ENCODE measurements around the gene CSKMT. TPM values are rescaled to one million over a fixed set of nuclear protein-coding genes. Genes with fewer than 3 reads are reported as not detected.
A peak's percentile ranks its signal among the peaks of the same experiment; 100 is the strongest.

The CSKMT gene
- total RNA-seq, 2 experiments from 2014 or later, result 17.8 to 18.8 TPM

DNA sequence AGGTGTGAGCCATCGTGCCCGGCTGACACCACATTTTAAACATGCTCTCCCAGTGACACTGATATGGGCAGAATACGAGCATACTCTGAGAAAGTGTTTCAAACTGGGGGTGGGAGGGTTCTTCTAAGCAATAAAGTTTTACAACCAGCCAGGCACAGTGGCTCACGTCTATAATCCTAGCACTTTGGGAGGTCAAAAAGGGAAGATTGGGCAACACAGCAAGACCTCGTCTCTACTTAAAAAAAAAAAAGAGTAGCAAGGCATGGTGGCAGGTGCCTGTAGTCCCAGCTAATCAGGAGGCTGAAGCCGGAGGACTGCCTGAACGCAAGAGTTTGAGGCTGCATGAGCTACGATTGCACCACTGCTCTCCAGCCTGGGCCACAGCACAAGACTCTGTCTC, 20.9 kb upstream of the CSKMT start:
- Mint-ChIP-seq H3K36me3 (ENCODE audit: low read depth) (peaks cover 44% of the 10 kb centered on the region), H3K4me1 (ENCODE audit: low read depth) (peaks cover 43% of the 10 kb centered on the region), H3K27me3 (no peaks in the 10 kb centered on the region), H3K27ac (peak overlapping the region; percentile 99), H3K9me3 (no peaks in the 10 kb centered on the region), H3K4me3 (peak overlapping the region; percentile 65)
- Histone ChIP-seq H3K9me3 (ENCODE audit: control insufficient read depth in 1 of 2, insufficient read depth in 1 of 2, low read length in 2 of 2) (no peaks in the 10 kb centered on the region), H3K27me3 (ENCODE audit: control insufficient read depth in 1 of 2, insufficient read depth in 2 of 2, low read length in 2 of 2) (no peaks in the 10 kb centered on the region), H3K4me3 (ENCODE audit: low read length) (no peak overlapping the region), H3K4me1 (ENCODE audit: insufficient read depth, low read length) (peaks cover 60% of the 10 kb centered on the region), H3K27ac (ENCODE audit: low read depth in 1 of 2, low read length in 2 of 2) (peak overlapping the region in 1 of 2 donors; percentile 1), H3K36me3 (ENCODE audit: insufficient read depth, low read length) (peaks cover 41% of the 10 kb centered on the region)
- no peak for DNase-seq
- TF ChIP-seq, protein P1, sequence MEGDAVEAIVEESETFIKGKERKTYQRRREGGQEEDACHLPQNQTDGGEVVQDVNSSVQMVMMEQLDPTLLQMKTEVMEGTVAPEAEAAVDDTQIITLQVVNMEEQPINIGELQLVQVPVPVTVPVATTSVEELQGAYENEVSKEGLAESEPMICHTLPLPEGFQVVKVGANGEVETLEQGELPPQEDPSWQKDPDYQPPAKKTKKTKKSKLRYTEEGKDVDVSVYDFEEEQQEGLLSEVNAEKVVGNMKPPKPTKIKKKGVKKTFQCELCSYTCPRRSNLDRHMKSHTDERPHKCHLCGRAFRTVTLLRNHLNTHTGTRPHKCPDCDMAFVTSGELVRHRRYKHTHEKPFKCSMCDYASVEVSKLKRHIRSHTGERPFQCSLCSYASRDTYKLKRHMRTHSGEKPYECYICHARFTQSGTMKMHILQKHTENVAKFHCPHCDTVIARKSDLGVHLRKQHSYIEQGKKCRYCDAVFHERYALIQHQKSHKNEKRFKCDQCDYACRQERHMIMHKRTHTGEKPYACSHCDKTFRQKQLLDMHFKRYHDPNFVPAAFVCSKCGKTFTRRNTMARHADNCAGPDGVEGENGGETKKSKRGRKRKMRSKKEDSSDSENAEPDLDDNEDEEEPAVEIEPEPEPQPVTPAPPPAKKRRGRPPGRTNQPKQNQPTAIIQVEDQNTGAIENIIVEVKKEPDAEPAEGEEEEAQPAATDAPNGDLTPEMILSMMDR (IDR thresholded peaks at IDR 0.05), result no peak
- POLR2A ChIA-PET, result interaction anchor here (0.6 to 7.0 kb wide), 4 partner anchors 21 to 63 kb away, joined by 3 to 77 read pairs (median 24); partner anchors contain the start of genes BSCL2, C11orf98, CSKMT and GNG3
- intact Hi-C loops (cut with DNase I, micrococcal nuclease), result no loop called here
- no peak for ATAC-seq (ENCODE audit: poor library complexity)
- CTCF ChIA-PET, result interaction anchor here (0.5 kb wide), 1 partner anchor 189 kb away, joined by 3 read pairs; the partner anchor contains the start of gene TEX54

GRCh38 chr11:62645671-62645945, 19.5 kb upstream of the CSKMT start:
- ATAC-seq (ENCODE audit: poor library complexity) (no peak), DNase-seq (peak in 1 of 14 experiments; percentile 30)
- H3K9me3 ChIP-seq (ENCODE audit: control insufficient read depth in 1 of 2, insufficient read depth in 1 of 2, low read length in 2 of 2), result no peaks in the 10 kb centered on the region
- H3K27ac ChIP-seq (ENCODE audit: low read depth in 1 of 2, low read length in 2 of 2), result peak overlapping the region; percentile 82 to 97
- intact Hi-C loops (cut with DNase I, micrococcal nuclease), result no loop called here
- Mint-ChIP-seq H3K36me3 (ENCODE audit: low read depth) (peaks cover 38% of the 10 kb centered on the region), H3K27me3 (no peaks in the 10 kb centered on the region), H3K9me3 (no peaks in the 10 kb centered on the region), H3K4me3 (peak overlapping the region; percentile 96), H3K27ac (peak overlapping the region; percentile 99), H3K4me1 (ENCODE audit: low read depth) (peaks cover 35% of the 10 kb centered on the region)
- POLR2A ChIA-PET, result interaction anchor here (1.1 to 7.0 kb wide), 15 partner anchors 8 to 108 kb away, joined by 4 to 77 read pairs (median 12); partner anchors contain the start of genes B3GAT3, C11orf98, CSKMT and EEF1G
- CTCF ChIA-PET, result interaction anchor here (1.0 to 1.9 kb wide), 3 partner anchors 19 to 221 kb away, joined by 3 to 6 read pairs (median 4); partner anchors contain the start of genes C11orf98 and CSKMT
- peaks cover 46% of the 10 kb centered on the region for H3K36me3 ChIP-seq (ENCODE audit: insufficient read depth, low read length)
- no peaks in the 10 kb centered on the region for H3K27me3 ChIP-seq (ENCODE audit: control insufficient read depth in 1 of 2, insufficient read depth in 2 of 2, low read length in 2 of 2)
- H3K4me3 ChIP-seq (ENCODE audit: low read length), result peak overlapping the region; percentile 98
- TF ChIP-seq, protein P1 (IDR thresholded peaks at IDR 0.05), result no peak
- peaks cover 46% of the 10 kb centered on the region for H3K4me1 ChIP-seq (ENCODE audit: insufficient read depth, low read length)

DNA sequence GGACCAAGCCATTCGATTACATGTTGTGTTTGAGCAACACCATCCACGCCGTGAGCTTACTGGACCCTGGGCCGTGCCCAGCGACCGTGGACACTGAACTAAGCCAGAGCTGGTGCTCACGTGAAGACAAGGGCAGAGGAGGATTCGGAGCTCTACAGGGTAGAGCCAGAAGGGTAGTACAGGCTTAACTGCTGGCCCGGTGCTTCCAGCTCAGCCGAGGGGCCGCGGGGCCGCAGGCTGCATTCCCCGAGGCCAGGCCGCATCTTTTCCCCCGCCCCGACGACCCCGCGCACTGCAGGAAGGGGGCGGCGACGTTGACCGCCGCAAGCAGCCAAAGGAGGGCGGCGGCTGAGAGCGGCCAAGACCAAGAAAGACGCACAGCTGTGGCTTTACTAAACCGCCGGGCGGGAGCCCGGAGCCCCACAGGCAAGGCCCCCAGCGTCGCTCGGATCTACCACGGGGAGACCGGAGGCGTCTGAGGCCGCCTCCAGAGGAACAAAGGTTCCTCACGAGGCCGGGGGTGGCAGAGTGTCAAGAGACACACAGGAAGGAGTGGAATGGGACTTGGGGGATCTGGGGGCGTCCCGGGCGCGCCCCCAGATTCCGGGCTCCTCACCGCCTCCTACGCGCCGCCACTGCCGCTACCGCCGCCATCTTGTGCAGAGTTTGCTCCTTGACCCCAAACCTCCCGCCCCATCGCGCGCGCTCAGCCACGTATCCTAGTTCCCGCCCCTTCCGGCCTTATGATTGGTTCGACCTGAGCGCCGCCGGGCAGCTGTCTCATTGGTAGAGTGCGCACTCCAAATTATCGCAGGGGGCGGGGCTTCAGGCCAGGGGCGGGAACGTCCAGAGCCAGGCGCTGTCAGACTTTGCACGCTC, 18.9 kb upstream of the CSKMT start, which contains the start of gene GANAB:
Gene GANAB, minus strand, starts transcription at position 668 of the 879 bp plus-strand sequence. Its CDS starts 14 bp downstream, at position 654.
- Histone ChIP-seq H3K9me3 (ENCODE audit: control insufficient read depth in 1 of 2, insufficient read depth in 1 of 2, low read length in 2 of 2) (no peaks in the 10 kb centered on the region), H3K4me3 (ENCODE audit: low read length) (peak within 1 kb of the TSS; percentile 98), H3K4me1 (ENCODE audit: insufficient read depth, low read length) (peaks cover 42% of the 10 kb centered on the region), H3K36me3 (ENCODE audit: insufficient read depth, low read length) (peaks cover 46% of the 10 kb centered on the region), H3K27me3 (ENCODE audit: control insufficient read depth in 1 of 2, insufficient read depth in 2 of 2, low read length in 2 of 2) (no peaks in the 10 kb centered on the region), H3K27ac (ENCODE audit: low read depth in 1 of 2, low read length in 2 of 2) (peak within 1 kb of the TSS; percentile 82 to 97)
- intact Hi-C loops (cut with DNase I, micrococcal nuclease), result loop anchor here in 1 of 2 experiments (1.0 to 2.0 kb wide), 4 partner anchors 23 to 63 kb away; partner anchors contain the start of genes EML3 and MTA2
- H3K4me3 Mint-ChIP-seq, result peak within 1 kb of the TSS; percentile 96
- H3K9me3 Mint-ChIP-seq, result no peaks in the 10 kb centered on the region
- H3K27me3 Mint-ChIP-seq, result no peaks in the 10 kb centered on the region
- peak; percentile 98 for ATAC-seq (ENCODE audit: poor library complexity)
- TF ChIP-seq, protein P1 (IDR thresholded peaks at IDR 0.05), result no peak
- H3K27ac Mint-ChIP-seq, result peak within 1 kb of the TSS; percentile 99
- H3K4me1 Mint-ChIP-seq (ENCODE audit: low read depth), result peaks cover 29% of the 10 kb centered on the region
- peak; percentile 97 to 100 (median 99) for DNase-seq
- POLR2A ChIA-PET, result interaction anchor here (0.6 to 7.0 kb wide), 29 partner anchors 8 to 235 kb away, joined by 3 to 77 read pairs (median 4); partner anchors contain the start of genes B3GAT3, C11orf98, CSKMT and EEF1G
- CTCF ChIA-PET, result interaction anchor here (0.6 to 1.9 kb wide), 5 partner anchors 19 to 221 kb away, joined by 3 to 7 read pairs (median 4); partner anchors contain the start of genes C11orf98, CSKMT and TUT1
- H3K36me3 Mint-ChIP-seq (ENCODE audit: low read depth), result peaks cover 33% of the 10 kb centered on the region

Measured in CD4-positive, alpha-beta T cell (primary cell).